Measurements from ENCODE around the gene PIGL.

Gene PIGL

DNA sequence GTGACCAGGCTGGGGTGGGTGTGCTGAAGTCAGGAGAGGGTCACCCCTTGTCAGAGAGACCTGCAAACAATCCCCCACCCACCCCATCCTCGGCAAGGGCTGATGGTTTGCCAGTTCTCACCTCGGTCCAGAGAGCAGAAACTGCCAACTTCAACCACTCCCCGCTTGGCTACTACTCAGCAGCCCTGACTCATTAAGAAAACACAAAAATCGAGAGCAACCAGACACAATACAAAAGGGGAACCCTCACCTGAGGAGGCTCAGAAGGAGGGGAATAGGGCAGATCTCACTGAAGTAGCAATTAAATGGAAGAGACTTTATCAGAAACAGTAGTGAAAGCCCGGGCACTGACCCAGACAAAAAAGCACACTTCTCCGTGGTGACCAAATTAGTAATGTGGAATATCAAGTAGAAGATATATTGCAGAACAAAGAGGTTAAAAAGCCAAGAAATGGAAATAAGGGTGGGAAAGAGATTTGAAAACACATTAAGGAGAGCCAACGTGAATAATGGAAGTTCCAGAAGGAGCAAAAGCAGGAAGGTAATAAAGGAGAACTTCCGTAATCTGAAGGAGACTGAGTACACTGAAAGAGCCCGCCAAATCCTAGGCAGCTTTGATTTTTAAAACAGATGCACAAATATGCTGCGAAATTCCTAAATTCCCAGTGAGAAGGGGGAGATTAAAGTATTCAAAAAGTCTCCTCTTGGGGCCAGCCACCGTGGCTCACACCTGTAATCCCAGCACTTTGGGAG lies 112.7 kb downstream of the PIGL start:
- Histone ChIP-seq H3K27ac (no peak overlapping the region), H3K27me3 (no peaks in the 10 kb centered on the region), H3K4me3 (ENCODE audit: low read depth in 1 of 2, low read length in 1 of 2) (no peak overlapping the region), H3K9me3 (no peaks in the 10 kb centered on the region), H3K36me3 (no peaks in the 10 kb centered on the region), H3K4me1 (ENCODE audit: control insufficient read depth in 1 of 2, insufficient read depth in 1 of 2, low read depth in 1 of 2, low read length in 1 of 2) (no peaks in the 10 kb centered on the region)
- TF ChIP-seq, protein P1, sequence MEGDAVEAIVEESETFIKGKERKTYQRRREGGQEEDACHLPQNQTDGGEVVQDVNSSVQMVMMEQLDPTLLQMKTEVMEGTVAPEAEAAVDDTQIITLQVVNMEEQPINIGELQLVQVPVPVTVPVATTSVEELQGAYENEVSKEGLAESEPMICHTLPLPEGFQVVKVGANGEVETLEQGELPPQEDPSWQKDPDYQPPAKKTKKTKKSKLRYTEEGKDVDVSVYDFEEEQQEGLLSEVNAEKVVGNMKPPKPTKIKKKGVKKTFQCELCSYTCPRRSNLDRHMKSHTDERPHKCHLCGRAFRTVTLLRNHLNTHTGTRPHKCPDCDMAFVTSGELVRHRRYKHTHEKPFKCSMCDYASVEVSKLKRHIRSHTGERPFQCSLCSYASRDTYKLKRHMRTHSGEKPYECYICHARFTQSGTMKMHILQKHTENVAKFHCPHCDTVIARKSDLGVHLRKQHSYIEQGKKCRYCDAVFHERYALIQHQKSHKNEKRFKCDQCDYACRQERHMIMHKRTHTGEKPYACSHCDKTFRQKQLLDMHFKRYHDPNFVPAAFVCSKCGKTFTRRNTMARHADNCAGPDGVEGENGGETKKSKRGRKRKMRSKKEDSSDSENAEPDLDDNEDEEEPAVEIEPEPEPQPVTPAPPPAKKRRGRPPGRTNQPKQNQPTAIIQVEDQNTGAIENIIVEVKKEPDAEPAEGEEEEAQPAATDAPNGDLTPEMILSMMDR (IDR thresholded peaks at IDR 0.05), result no peak

DNA sequence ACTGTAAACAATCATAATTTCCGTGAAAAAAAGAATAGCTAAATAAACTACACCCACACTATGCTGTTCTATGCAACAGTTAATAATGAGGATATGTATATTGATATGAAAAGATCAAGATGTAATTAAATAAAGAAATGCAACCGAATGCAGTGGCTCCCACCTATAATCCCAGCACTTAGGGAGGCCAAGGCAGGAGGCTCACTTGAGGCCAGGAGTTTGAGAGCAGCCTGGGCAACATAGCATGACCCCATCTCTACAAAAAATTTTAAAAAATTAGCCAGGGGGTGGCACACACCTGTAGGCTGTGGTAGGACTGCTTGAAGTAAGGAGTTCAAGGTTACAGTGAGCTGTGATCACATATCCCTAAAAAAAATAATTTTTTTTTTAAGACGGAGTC lies 121.4 kb downstream of the PIGL start:
- Histone ChIP-seq H3K27me3 (no peaks in the 10 kb centered on the region), H3K4me1 (ENCODE audit: control insufficient read depth in 1 of 2, insufficient read depth in 1 of 2, low read depth in 1 of 2, low read length in 1 of 2) (peaks cover 8 to 9% of the 10 kb centered on the region in 2 experiments)
- TF ChIP-seq, protein P1 (IDR thresholded peaks at IDR 0.05), result no peak

DNA sequence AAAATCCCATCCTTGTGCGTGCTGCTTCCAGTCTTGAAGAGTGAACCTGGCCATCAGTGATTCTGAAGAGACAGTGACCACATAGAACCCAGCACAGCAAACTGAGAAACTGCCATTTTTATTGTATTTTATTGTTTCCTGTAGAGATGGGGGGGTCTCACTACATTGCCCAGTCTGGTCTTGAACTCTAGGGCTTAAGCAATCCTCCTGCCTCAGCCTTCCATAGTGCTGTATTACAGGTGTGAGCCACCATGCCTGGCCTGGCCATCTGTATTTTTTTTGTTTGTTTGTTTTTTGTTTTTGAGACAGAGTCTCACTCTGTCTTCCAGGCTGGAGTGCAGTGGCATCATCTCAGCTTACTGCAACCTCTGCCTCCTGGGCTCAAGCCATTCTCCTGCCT lies 122.4 kb downstream of the PIGL start:
- Histone ChIP-seq H3K36me3 (no peaks in the 10 kb centered on the region), H3K4me1 (ENCODE audit: control insufficient read depth in 1 of 2, insufficient read depth in 1 of 2, low read depth in 1 of 2, low read length in 1 of 2) (peaks cover 10 to 15% of the 10 kb centered on the region in 2 experiments)

More for the DNA sequence above, 121.4 kb downstream of the PIGL start:
- Histone ChIP-seq H3K4me3 (ENCODE audit: low read depth in 1 of 2, low read length in 1 of 2) (no peak overlapping the region), H3K9me3 (no peaks in the 10 kb centered on the region), H3K36me3 (no peaks in the 10 kb centered on the region), H3K27ac (no peak overlapping the region)

DNA sequence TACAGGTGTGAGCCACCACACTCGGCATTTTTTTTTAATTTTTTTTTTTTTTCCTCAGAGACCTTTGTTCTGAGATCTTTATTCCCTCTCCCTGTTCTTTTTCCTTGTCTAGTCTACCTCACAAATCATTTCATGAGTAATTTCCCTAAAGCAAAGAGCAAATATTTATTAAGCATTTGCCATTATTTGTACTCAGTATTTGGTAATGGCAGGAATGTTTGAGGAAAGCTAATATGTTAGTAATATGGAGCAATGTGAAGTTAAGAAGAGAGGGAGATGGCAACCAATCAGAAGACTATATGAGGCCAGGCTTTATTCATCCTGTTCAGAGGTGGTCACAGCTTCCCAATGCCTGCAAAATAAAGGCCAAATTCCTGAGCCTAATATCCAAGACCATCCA lies 122.9 kb downstream of the PIGL start:
- no peaks in the 10 kb centered on the region for H3K27me3 ChIP-seq

More for the DNA sequence above, 122.4 kb downstream of the PIGL start:
- Histone ChIP-seq H3K9me3 (no peaks in the 10 kb centered on the region), H3K27me3 (no peaks in the 10 kb centered on the region), H3K27ac (no peak overlapping the region), H3K4me3 (ENCODE audit: low read depth in 1 of 2, low read length in 1 of 2) (no peak overlapping the region)
- TF ChIP-seq, protein P1 (IDR thresholded peaks at IDR 0.05), result no peak

DNA sequence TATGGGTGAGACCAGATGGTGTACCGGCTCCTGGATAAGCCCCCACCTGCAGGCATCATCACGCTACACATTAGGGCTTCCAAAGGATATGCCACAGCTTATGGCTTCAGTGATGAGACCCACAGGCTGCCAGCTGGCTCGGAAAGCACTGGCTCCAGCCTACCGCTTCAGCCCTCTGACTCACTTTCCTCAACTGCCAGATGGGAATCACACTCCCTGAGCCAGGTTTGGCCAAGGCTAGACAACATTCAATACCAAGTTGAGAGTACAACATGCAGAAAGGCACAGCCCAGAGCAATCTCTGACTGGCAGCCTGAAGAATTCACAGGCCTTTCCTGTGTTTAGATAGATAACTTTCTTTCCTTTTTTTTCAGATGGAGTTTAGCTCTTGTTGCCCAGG lies 126.0 kb downstream of the PIGL start:
- TF ChIP-seq, protein P1 (IDR thresholded peaks at IDR 0.05), result no peak
- no peak overlapping the region for H3K27ac ChIP-seq
- no peaks in the 10 kb centered on the region for H3K36me3 ChIP-seq
- no peak overlapping the region for H3K4me3 ChIP-seq (ENCODE audit: low read depth in 1 of 2, low read length in 1 of 2)
- H3K4me1 ChIP-seq (ENCODE audit: control insufficient read depth in 1 of 2, insufficient read depth in 1 of 2, low read depth in 1 of 2, low read length in 1 of 2), result peaks cover 10 to 15% of the 10 kb centered on the region in 2 experiments
- H3K27me3 ChIP-seq, result no peaks in the 10 kb centered on the region
- no peaks in the 10 kb centered on the region for H3K9me3 ChIP-seq

More for the DNA sequence above, 122.9 kb downstream of the PIGL start:
- Histone ChIP-seq H3K9me3 (no peaks in the 10 kb centered on the region), H3K4me1 (ENCODE audit: control insufficient read depth in 1 of 2, insufficient read depth in 1 of 2, low read depth in 1 of 2, low read length in 1 of 2) (peaks cover 10 to 15% of the 10 kb centered on the region in 2 experiments), H3K27ac (no peak overlapping the region), H3K36me3 (no peaks in the 10 kb centered on the region), H3K4me3 (ENCODE audit: low read depth in 1 of 2, low read length in 1 of 2) (no peak overlapping the region)
- TF ChIP-seq, protein P1 (IDR thresholded peaks at IDR 0.05), result no peak
